ENCODE results near the gene CHEK1.
"Not testable (repeated sequence)": the region's sequence is repeated elsewhere in the genome, so short reads cannot be mapped to it uniquely, and the experiment has no call there.

The CHEK1 gene

GRCh38 chr11:125624756-125625213, at the start of gene CHEK1:
CHEK1 (plus strand) TSS chr11:125625163; CDS start chr11:125626769, 1,606 bp downstream.
- no peak for DNase-seq (ENCODE audit: low read depth in 2 of 3, low spot score in 2 of 3)

- not testable (repeated sequence) for DNase-seq (ENCODE audit: low read depth in 2 of 3, low spot score in 2 of 3)
Observed at GRCh38 chr11:125577181-125577580, 47.8 kb upstream of the CHEK1 start.

DNA sequence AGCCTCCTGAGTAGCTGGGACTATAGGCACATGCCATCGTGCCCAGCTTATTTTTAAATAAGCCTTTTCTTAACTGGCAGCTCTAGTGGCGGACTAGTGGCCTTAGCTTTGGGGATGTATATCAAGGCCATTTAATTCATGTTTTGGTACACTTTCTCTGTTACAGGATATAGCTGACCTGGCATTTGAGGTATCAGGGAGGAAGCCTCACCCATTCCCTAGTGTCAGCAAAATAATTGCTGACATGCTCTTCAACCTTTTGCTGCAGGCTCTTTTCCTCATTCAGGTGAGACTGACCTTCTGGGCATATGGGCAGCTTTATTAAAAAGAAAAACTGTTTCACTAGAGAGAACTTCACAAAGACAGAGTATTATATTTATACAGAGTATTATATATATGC, 46.2 kb upstream of the CHEK1 start:
- DNase-seq (ENCODE audit: low read depth in 2 of 3, low spot score in 2 of 3) = no peak

DNA sequence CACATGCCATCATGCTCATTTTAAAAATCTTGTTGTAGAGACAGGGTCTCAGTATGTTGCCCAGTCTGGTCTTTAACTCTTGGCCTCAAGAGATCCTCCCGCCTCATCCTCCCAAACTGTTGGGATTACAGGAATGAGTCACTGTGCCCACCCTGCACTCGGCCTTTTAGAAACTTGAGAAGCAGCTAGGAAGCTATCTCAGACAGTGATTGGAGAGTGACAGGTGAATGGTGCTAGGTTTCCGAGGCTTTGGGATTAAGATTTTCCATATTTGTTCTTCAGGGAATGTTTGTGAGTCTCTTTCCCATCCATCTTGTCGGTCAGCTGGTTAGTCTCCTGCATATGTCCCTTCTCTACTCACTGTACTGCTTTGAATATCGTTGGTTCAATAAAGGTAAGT, 45.2 kb upstream of the CHEK1 start:
- DNase-seq (ENCODE audit: low read depth in 2 of 3, low spot score in 2 of 3) = no peak

- no peak for DNase-seq (ENCODE audit: low read depth in 2 of 3, low spot score in 2 of 3)
Observed at GRCh38 chr11:125583496-125583895, 41.5 kb upstream of the CHEK1 start.

- no peak for DNase-seq (ENCODE audit: low read depth in 2 of 3, low spot score in 2 of 3)
Observed at GRCh38 chr11:125585487-125585886, 39.5 kb upstream of the CHEK1 start.

DNA sequence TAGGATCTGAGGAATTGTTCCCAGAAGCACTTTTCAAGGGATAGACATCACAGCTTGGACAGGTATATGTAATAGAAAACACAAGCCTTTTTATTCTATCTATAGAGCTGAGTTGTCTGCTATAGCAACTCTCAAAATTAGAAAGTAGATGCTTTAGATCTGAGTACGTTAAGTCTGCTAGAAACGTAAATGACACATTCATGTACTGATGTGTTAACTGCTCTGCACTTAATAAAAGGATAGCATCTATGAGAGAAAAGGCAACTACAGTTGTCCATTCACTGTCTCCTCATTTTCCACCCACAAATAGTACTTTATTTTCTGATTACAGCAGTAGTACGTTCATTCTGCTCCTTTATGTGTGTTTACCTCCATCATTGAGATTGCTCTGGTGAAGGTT, 38.3 kb upstream of the CHEK1 start:
- DNase-seq (ENCODE audit: low read depth in 2 of 3, low spot score in 2 of 3) = no peak

- no peak for DNase-seq (ENCODE audit: low read depth in 2 of 3, low spot score in 2 of 3)
Observed at GRCh38 chr11:125587480-125587879, 37.5 kb upstream of the CHEK1 start.

GRCh38 chr11:125588505-125588904, 36.5 kb upstream of the CHEK1 start:
- DNase-seq (ENCODE audit: low read depth in 2 of 3, low spot score in 2 of 3) = no peak

GRCh38 chr11:125591649-125592304, 33.2 kb upstream of the CHEK1 start:
- DNase-seq (ENCODE audit: low read depth in 2 of 3, low spot score in 2 of 3) = peak; percentile 10 to 23 (median 14)

DNA sequence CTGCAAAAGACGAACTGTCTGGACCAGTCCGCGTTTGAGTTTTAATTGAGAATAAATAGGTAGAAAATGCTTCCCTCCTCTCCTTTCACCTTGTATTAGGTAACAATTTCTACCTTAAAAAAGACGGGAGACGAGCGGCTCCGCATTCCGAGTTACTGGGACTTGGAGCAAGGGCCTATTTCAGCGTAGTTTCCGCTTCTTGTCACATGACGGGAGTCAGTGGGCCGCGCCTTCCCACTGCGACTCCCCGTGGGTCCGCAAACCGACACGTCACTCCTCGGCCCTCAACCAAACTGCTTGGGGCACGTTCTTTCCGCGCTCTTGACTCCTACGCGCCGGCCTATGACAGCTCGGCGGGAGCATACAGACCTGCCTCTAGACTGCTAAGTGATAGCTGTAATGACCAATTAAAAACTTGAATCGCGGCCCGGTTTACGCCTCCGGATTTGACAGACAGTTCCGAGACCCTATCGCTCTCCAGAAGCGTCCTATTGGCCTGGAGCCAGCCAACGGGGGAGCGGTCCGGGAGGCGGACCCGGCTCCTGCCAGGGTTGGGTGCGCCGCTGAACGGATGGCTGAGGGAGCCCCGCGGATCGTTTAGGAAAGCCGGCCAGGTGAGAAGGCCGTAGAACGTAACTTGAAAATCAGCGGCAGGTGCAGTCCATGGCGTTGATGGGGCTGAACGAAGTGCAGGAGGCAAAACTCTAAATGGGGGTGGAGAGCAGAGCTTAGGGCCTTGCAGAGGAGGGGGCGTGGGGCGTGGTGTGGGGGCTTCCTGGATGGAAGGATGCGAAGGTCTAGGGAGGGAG, 32.5 kb upstream of the CHEK1 start, which contains the start of gene STT3A:
Gene STT3A (plus strand): TSS at position 548 of the 809 bp plus-strand sequence. CDS start 3,064 bp downstream, outside the sequence.
- peak; percentile 82 to 96 (median 92) for DNase-seq (ENCODE audit: low read depth in 2 of 3, low spot score in 2 of 3)

DNA sequence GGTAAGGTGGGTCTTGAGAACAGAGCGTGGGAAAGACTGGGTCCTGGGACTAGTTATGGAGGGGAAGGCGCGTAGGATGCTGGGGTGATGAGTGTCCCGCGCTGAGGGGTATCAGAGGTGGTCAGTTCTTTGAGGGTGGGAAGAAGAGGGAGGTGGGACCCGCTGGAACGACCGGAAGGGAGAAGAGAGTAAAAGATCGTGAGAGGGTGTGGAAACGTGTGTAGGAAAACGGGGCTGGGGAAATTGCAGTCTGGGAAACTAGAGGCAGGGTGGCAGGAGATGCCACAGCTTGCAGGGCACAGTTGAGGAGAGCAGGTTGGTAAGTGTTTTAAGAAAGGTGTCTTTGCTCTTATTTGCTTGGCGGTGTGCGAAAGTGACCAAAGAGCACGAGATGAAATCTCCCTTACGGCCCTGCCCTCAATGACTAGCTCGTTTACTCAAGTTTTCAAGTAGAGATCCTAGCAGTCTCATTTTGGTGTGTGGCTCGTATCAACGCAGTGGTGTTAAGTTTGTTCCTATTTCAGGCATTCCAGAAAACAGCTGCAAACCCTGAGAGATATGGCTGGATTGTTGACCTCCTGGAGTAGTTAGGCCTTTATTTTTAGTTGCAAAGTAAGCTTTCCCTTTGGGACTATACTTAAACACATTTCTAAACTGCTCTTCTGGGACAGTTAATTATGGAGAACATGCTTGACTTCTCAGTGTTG, 31.7 kb upstream of the CHEK1 start:
- DNase-seq (ENCODE audit: low read depth in 2 of 3, low spot score in 2 of 3) = peak in 1 of 3 experiments; percentile 7

- no peak for DNase-seq (ENCODE audit: low read depth in 2 of 3, low spot score in 2 of 3)
Observed at GRCh38 chr11:125594958-125595357, 30.0 kb upstream of the CHEK1 start.

GRCh38 chr11:125600663-125601062, 24.3 kb upstream of the CHEK1 start:
- no peak for DNase-seq (ENCODE audit: low read depth in 2 of 3, low spot score in 2 of 3)

DNA sequence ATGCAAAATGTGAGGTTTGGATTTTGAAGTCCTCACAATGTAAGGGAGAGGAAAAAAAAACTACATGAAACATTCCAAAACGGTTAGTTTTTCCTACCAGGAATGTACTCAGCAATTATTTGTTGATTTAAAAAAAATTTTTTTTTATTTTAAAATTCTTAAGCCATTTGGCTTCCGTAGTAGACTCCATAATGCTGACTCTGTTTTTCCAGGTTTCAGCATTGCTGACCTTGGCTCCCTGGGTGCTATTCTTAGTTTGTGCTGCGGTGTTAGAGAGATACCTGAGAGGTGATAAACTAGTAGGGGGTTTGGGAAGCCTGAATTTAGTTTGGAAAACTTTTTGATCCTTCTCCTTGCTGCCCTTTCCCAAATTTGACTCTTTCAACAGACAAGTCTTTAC, 21.8 kb upstream of the CHEK1 start:
- DNase-seq (ENCODE audit: low read depth in 2 of 3, low spot score in 2 of 3) = no peak

DNA sequence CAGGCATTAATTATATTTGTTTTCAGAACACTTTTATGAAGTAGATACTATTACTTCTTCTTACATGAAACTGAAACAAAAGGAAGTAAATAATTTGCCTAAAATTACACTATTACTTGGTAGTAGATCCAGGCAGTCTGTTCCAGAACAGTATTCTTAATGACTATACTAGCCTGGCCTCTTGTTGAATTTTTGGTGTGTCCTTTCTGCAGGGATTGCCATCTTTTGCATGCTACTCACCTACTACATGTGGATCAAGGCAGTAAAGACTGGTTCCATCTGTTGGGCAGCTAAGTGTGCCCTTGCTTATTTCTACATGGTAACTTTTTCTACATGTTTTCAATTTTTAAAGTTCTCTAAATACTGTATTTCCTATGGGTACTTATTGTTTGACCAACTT, 19.5 kb upstream of the CHEK1 start:
- DNase-seq (ENCODE audit: low read depth in 2 of 3, low spot score in 2 of 3) = no peak

- DNase-seq (ENCODE audit: low read depth in 2 of 3, low spot score in 2 of 3) = no peak
Observed at GRCh38 chr11:125609545-125609944, 15.4 kb upstream of the CHEK1 start.

DNA sequence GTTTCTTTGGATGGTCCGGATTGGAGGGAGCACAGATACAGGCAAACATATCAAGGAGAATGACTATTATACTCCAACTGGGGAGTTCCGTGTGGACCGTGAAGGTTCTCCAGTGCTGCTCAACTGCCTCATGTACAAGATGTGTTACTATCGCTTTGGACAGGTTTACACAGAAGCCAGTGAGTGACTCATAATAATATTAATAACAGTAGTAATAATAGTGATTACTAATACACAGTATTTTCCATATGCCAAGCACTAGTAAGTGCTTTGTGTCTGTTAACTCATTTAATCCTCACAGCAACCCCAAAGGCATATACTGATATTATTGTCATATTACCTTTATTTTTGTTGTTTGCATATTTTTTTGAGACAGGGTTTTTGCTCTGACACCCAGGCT, 6.6 kb upstream of the CHEK1 start:
- DNase-seq (ENCODE audit: low read depth in 2 of 3, low spot score in 2 of 3) = no peak

GRCh38 chr11:125621995-125622394, 3.0 kb upstream of the CHEK1 start:
- DNase-seq (ENCODE audit: low read depth in 2 of 3, low spot score in 2 of 3) = no peak

GRCh38 chr11:125623064-125623463, 1.9 kb upstream of the CHEK1 start:
- DNase-seq (ENCODE audit: low read depth in 2 of 3, low spot score in 2 of 3) = no peak

DNA sequence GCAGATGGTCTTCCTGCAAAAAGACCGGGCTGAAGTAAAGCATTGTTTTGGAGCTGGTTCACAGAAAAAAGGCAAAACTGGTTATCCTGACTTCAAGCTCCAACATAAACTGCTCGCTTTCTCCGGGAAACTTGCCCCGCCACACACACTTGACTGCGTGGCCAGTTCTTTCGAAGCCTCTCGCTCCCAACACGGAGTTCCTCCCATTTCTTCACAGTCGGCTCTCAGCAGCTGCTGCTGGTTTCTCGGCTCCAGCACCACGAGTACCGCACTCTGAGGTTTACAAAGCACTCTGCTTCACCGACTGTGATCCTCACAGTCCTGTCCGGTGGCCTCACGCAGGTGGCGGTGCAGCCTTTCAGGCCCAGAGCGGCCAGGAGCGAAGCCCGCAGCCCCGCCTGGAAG, 264 bp downstream of the CHEK1 start:
- no peak for DNase-seq (ENCODE audit: low read depth in 2 of 3, low spot score in 2 of 3)
